ENCODE measurements around the gene SMIM10. TPM values are rescaled to one million over a fixed set of nuclear protein-coding genes. Genes with fewer than 3 reads are reported as not detected.

SMIM10 gene
- total and polyA plus RNA-seq, 2 of the 13 experiments (the other 11 are each of a cell fraction or from before 2014, with no cell fraction given): not detected

- Histone ChIP-seq H4K20me1 (ENCODE audit: insufficient read depth, low read length) (no peaks in the 10 kb centered on the region), H3K27me3 (ENCODE audit: control insufficient read depth in 1 of 2, insufficient read depth in 2 of 2, low read length in 2 of 2) (no peaks in the 10 kb centered on the region), H3K4me2 (ENCODE audit: low read depth, low read length) (no peak overlapping the region), H3K9ac (ENCODE audit: insufficient read depth, low read depth, low read length) (no peak overlapping the region), H3K9me3 (ENCODE audit: low read length) (no peaks in the 10 kb centered on the region), H3K4me1 (ENCODE audit: insufficient read depth, low read length) (no peaks in the 10 kb centered on the region), H3K27ac (ENCODE audit: extremely low read length, insufficient read depth, low read length) (no peak overlapping the region), H3K79me2 (ENCODE audit: insufficient read depth, low read length) (no peaks in the 10 kb centered on the region), H3K4me3 (replicated peaks in 1 of 3; ENCODE audit: insufficient read depth in 1 of 3, low read depth in 2 of 3, low read length in 3 of 3) (no peak overlapping the region), H2AFZ (ENCODE audit: low read length) (no peak overlapping the region), H3K36me3 (replicated peaks in 1 of 2; ENCODE audit: control insufficient read depth in 1 of 2, insufficient read depth in 2 of 2, low read length in 2 of 2) (no peaks in the 10 kb centered on the region)
- no TSS peak for BruUV-seq (replicated peaks)
- no CpG with 5 or more reads among the region's 2 CpGs for WGBS (ENCODE audit: low lambda C conversion rate)
- no peak for ATAC-seq
- DNase-seq (ENCODE audit: low spot score): no peak
- ChIA-PET CTCF (ENCODE audit: low intra/inter-chr PET ratio, low total read pairs) (no interaction called here), POLR2A (no interaction called here)
- FAIRE-seq: no peak
- intact Hi-C loops (cut with micrococcal nuclease; ENCODE audit: unreplicated experiment) (no loop called here), in situ Hi-C loops (cut with HindIII; ENCODE audit: extremely low pct_ligation_motif_present, low pct_unique_long_range_greater_than_20kb) (no loop called here)
- TF ChIP-seq ZSCAN25 (CRISPR knock-in tag; IDR thresholded peaks at IDR 0.05) (no peak), BCLAF1 (IDR thresholded peaks at IDR 0.05) (no peak), MTA3 (CRISPR knock-in tag; IDR thresholded peaks at IDR 0.05) (no peak), ETS1 (CRISPR knock-in tag; IDR thresholded peaks at IDR 0.05) (no peak), ZNF101 (CRISPR knock-in tag; IDR thresholded peaks at IDR 0.05; ENCODE audit: borderline replicate concordance, low read depth) (no peak), ZNF547 (CRISPR knock-in tag; IDR thresholded peaks at IDR 0.05) (no peak), KDM6A (CRISPR knock-in tag; IDR thresholded peaks at IDR 0.05; ENCODE audit: low read depth) (no peak), ETV5 (CRISPR knock-in tag; IDR thresholded peaks at IDR 0.05; ENCODE audit: borderline replicate concordance) (no peak), HNF1B (CRISPR knock-in tag; IDR thresholded peaks at IDR 0.05) (no peak), ZNF530 (CRISPR knock-in tag; IDR thresholded peaks at IDR 0.05; ENCODE audit: low read depth) (no peak), KLF15 (CRISPR knock-in tag; IDR thresholded peaks at IDR 0.05; ENCODE audit: borderline replicate concordance) (no peak), ZNF780A (CRISPR knock-in tag; IDR thresholded peaks at IDR 0.05) (no peak), ZNF646 (CRISPR knock-in tag; IDR thresholded peaks at IDR 0.05) (no peak)
Observed at GRCh38 chrX:134982748-134983147, 8.0 kb upstream of the SMIM10 start.
